IMR-90 (cell line): ENCODE measurements around the gene ATOSA. TPM values are rescaled to one million over a fixed set of nuclear protein-coding genes. Genes with fewer than 3 reads are reported as not detected.

Experiments
- ATAC-seq: fragments of 200-7000 bp; cut with Tn5 transposase; 2 replicates; pipeline ENCODE4 v1.9.1; 2020; ENCODE audit warnings: low read depth, mild to moderate bottlenecking, moderate library complexity
- BruUV-seq: library from RNA; stranded (reverse); fragments of 400-500 nt; replicated peaks from 2 replicates; lab custom pipeline; 2021; lab: Mats Ljungman, UMichigan
- CTCF ChIA-PET: fragments of 300-600 bp; formaldehyde crosslinking; extraction: SDS; loops from one replicate; lab custom pipeline; 2021; ENCODE audit warnings: antibody characterized with exemption; lab: Yijun Ruan, JAX
- POLR2A ChIA-PET: fragments of 300-600 bp; sonication (Branson Sonifier 250); formaldehyde crosslinking; loops from one replicate; lab custom pipeline; 2022; ENCODE audit warnings: antibody characterized with exemption; ENCODE audit not compliant: unreplicated experiment; lab: Charles Lee
- DNase-seq: peaks from one replicate; pipeline ENCODE4 v3.0.0; 2013
- H2AFZ ChIP-seq: replicated peaks from 2 replicates; pipeline ENCODE3; 2013; ENCODE audit warnings: low read length, mild to moderate bottlenecking; ENCODE audit not compliant: poor library complexity
- H2AK5ac ChIP-seq: 2 replicates; pipeline ENCODE4 v1.6.1; 2013; ENCODE audit warnings: low read depth, low read length, inconsistent platforms
- H2AK9ac ChIP-seq: replicated peaks from 2 replicates; pipeline ENCODE3; 2013; ENCODE audit warnings: mild to moderate bottlenecking, low read depth, low read length, moderate library complexity; ENCODE audit not compliant: poor library complexity
- H2BK120ac ChIP-seq: 2 replicates; pipeline ENCODE4 v1.6.1; 2013; ENCODE audit warnings: low read depth, low read length, inconsistent platforms
- H2BK15ac ChIP-seq: 3 replicates; pipeline ENCODE4 v1.6.1; 2013; ENCODE audit warnings: low read depth, low read length, inconsistent platforms
- H2BK20ac ChIP-seq: 2 replicates; pipeline ENCODE4 v1.6.1; 2013; ENCODE audit warnings: low read depth, mild to moderate bottlenecking, inconsistent platforms, low read length, moderate library complexity
- H2BK5ac ChIP-seq: 2 replicates; pipeline ENCODE4 v1.6.1; 2013; ENCODE audit warnings: mild to moderate bottlenecking, low read depth, low read length, inconsistent platforms; ENCODE audit not compliant: poor library complexity, severe bottlenecking
- H3K14ac ChIP-seq: replicated peaks from 2 replicates; pipeline ENCODE4 v1.6.1; 2013; ENCODE audit warnings: low read depth, low read length, inconsistent platforms
- H3K18ac ChIP-seq: 2 replicates; pipeline ENCODE4 v1.6.1; 2013; ENCODE audit warnings: low read depth, low read length, control low read depth
- H3K23ac ChIP-seq: 2 replicates; pipeline ENCODE4 v1.6.1; 2013; ENCODE audit warnings: low read depth, low read length, inconsistent platforms
- H3K27ac ChIP-seq: 2 replicates; pipeline ENCODE4 v1.5.1; 2013; ENCODE audit warnings: mild to moderate bottlenecking, control low read depth, low read length; ENCODE audit not compliant: insufficient read depth
- H3K27me3 ChIP-seq: 2 replicates; pipeline ENCODE4 v1.6.1; 2013; ENCODE audit warnings: low read length; ENCODE audit not compliant: control insufficient read depth, insufficient read depth
- H3K36me3 ChIP-seq: 2 replicates; pipeline ENCODE4 v1.6.1; 2013; ENCODE audit warnings: low read length, mixed read lengths; ENCODE audit not compliant: control insufficient read depth, insufficient read depth
- H3K4ac ChIP-seq: 2 replicates; pipeline ENCODE4 v1.6.1; 2013; ENCODE audit warnings: low read depth, low read length, inconsistent platforms
- H3K4me1 ChIP-seq: 2 replicates; pipeline ENCODE4 v1.6.1; 2013; ENCODE audit warnings: low read length, mixed read lengths; ENCODE audit not compliant: control insufficient read depth, insufficient read depth
- H3K4me2 ChIP-seq: 2 replicates; pipeline ENCODE4 v1.6.1; 2013; ENCODE audit warnings: low read depth, mild to moderate bottlenecking, control low read depth, low read length, moderate library complexity
- H3K4me3 ChIP-seq: 2 replicates; pipeline ENCODE4 v1.5.1; 2013; ENCODE audit warnings: low read depth, mild to moderate bottlenecking, control low read depth, low read length, moderate library complexity; ENCODE audit not compliant: insufficient read depth
- H3K56ac ChIP-seq: 2 replicates; pipeline ENCODE4 v1.6.1; 2013; ENCODE audit warnings: low read length, inconsistent platforms; ENCODE audit not compliant: insufficient read depth; ENCODE audit errors: extremely low read depth
- H3K79me1 ChIP-seq, 2 experiments: 2 replicates each; pipeline ENCODE4 v1.6.1; 2013; ENCODE audit warnings: low read length in 2 of 2, inconsistent platforms in 1 of 2, low read depth in 1 of 2
- H3K9ac ChIP-seq: 2 replicates; pipeline ENCODE4 v1.6.1; 2013; ENCODE audit warnings: low read depth, low read length, control low read depth
- H3K9me1 ChIP-seq: 2 replicates; pipeline ENCODE4 v1.6.1; 2013; ENCODE audit warnings: low read length, inconsistent platforms; ENCODE audit not compliant: insufficient read depth
- H3K9me3 ChIP-seq: 2 replicates; pipeline ENCODE4 v1.6.1; 2013; ENCODE audit warnings: low read length; ENCODE audit not compliant: control insufficient read depth, insufficient read depth
- H4K20me1 ChIP-seq: 2 replicates; pipeline ENCODE4 v1.6.1; 2013; ENCODE audit warnings: low read length, inconsistent platforms; ENCODE audit not compliant: insufficient read depth
- H4K5ac ChIP-seq: 2 replicates; pipeline ENCODE4 v1.6.1; 2013; ENCODE audit warnings: mild to moderate bottlenecking, low read depth, low read length, control low read depth
- H4K8ac ChIP-seq, 2 experiments: 2 replicates each; pipeline ENCODE4 v1.6.1; 2013; ENCODE audit warnings: low read depth in 2 of 2, low read length in 2 of 2, control low read depth in 1 of 2, inconsistent platforms in 1 of 2
- H4K91ac ChIP-seq: 2 replicates; pipeline ENCODE4 v1.6.1; 2013; ENCODE audit warnings: low read depth, low read length, inconsistent platforms; ENCODE audit not compliant: insufficient read depth
- BHLHE40 ChIP-seq: fragments of 150-350 bp; IDR thresholded peaks from 2 replicates; pipeline ENCODE4 v1.6.1; 2016; ENCODE audit warnings: mild to moderate bottlenecking, low read depth, low read length
- CEBPB ChIP-seq: IDR thresholded peaks from 2 replicates; pipeline ENCODE4 v1.6.1; 2012; ENCODE audit warnings: low read depth, low read length, improper control_type of control experiment
- CHD1 ChIP-seq: IDR thresholded peaks from 2 replicates; pipeline ENCODE4 v1.6.1; 2012; ENCODE audit warnings: low read depth, low read length, improper control_type of control experiment
- FOS ChIP-seq: fragments of 150-350 bp; IDR thresholded peaks from 2 replicates; pipeline ENCODE4 v1.6.1; 2016; ENCODE audit warnings: low read depth, low read length
- MAFK ChIP-seq: IDR thresholded peaks from 2 replicates; pipeline ENCODE4 v1.6.1; 2012; ENCODE audit warnings: low read depth, low read length, improper control_type of control experiment
- MAZ ChIP-seq: IDR thresholded peaks from 2 replicates; pipeline ENCODE4 v1.6.1; 2012; ENCODE audit warnings: low read depth, mild to moderate bottlenecking, low read length, improper control_type of control experiment, moderate library complexity, borderline replicate concordance
- MXI1 ChIP-seq: IDR thresholded peaks from 2 replicates; pipeline ENCODE4 v1.6.1; 2012; ENCODE audit warnings: low read depth, mild to moderate bottlenecking, low read length, moderate library complexity, borderline replicate concordance
- NFE2L2 ChIP-seq: fragments of 150-350 bp; IDR thresholded peaks from 2 replicates; pipeline ENCODE4 v1.6.1; 2016; ENCODE audit warnings: low read depth, mild to moderate bottlenecking, low read length
- POLR2A ChIP-seq: IDR thresholded peaks from 2 replicates; pipeline ENCODE4 v1.6.1; 2012; ENCODE audit warnings: mild to moderate bottlenecking, low read depth, low read length
- RAD21 ChIP-seq: IDR thresholded peaks from 2 replicates; pipeline ENCODE4 v1.6.1; 2012; ENCODE audit warnings: low read length, improper control_type of control experiment
- RCOR1 ChIP-seq: IDR thresholded peaks from 2 replicates; pipeline ENCODE4 v1.6.1; 2012; ENCODE audit warnings: mild to moderate bottlenecking, low read length, improper control_type of control experiment; ENCODE audit not compliant: insufficient replicate concordance
- RFX5 ChIP-seq: IDR thresholded peaks from 2 replicates; pipeline ENCODE4 v1.8.0; 2012; ENCODE audit warnings: low read depth, mild to moderate bottlenecking, low read length, moderate library complexity
- SMC3 ChIP-seq: fragments of 150-350 bp; IDR thresholded peaks from 2 replicates; pipeline ENCODE4 v1.6.1; 2016; ENCODE audit warnings: low read depth, mild to moderate bottlenecking, antibody characterized with exemption, low read length, moderate library complexity
- WGBS, 2 experiments: methylation state at CpG; one replicate each; pipeline versions ENCODE4 v1.1.5 to v1.1.7; 2013; ENCODE audit warnings: missing lambda C conversion rate in 2 of 2; ENCODE audit not compliant: insufficient read length in 1 of 2; ENCODE audit errors: extremely low coverage in 2 of 2; 5-methylcytosine and 5-hydroxymethylcytosine counted together
- dilution Hi-C: fragments of 300-500 bp; cut with HindIII; formaldehyde crosslinking; loops from one replicate; pipeline ENCODE4 v1.14.3; 2018; ENCODE audit warnings: low sequenced_read_pairs; ENCODE audit not compliant: unreplicated experiment
- in situ Hi-C: fragments of 300-500 bp; cut with MboI; formaldehyde crosslinking; loops from 3 replicates; pipeline ENCODE4 v1.14.3; 2019; ENCODE audit warnings: low sequenced_read_pairs, inconsistent platforms, mixed read lengths
- intact Hi-C: fragments of 100-400 bp; cut with micrococcal nuclease; formaldehyde crosslinking; loops from 2 replicates; pipeline ENCODE4 v1.10.0; 2022
- polyA plus RNA-seq, 3 experiments: library from polyadenylated mRNA; depleted of rRNA; stranded (reverse); fragments of >200 nt; gene quantifications; 2 replicates each; pipeline ENCODE4 v1.2.3, GENCODE V29; 2012; ENCODE audit warnings: low replicate concordance in 1 of 3
- total RNA-seq: library from RNA; depleted of rRNA; stranded (reverse); fragments of >200 nt; gene quantifications from 2 replicates; pipeline ENCODE4 v1.2.3, GENCODE V29; 2012
- TF ChIP-seq, protein P1 (sequence below): conservative IDR thresholded peaks from 2 replicates; pipeline ENCODE4 v1.5.1; 2012; ENCODE audit warnings: mild to moderate bottlenecking, low read depth, low read length, improper control_type of control experiment
- TF ChIP-seq, protein P2 (sequence below): fragments of 150-350 bp; IDR thresholded peaks from 2 replicates; pipeline ENCODE4 v1.6.1; 2017; ENCODE audit warnings: mild to moderate bottlenecking, antibody characterized with exemption, low read length, low read depth
- TF ChIP-seq, protein P3 (sequence below): fragments of 150-350 bp; IDR thresholded peaks from 2 replicates; pipeline ENCODE4 v1.6.1; 2016; ENCODE audit warnings: low read depth, mild to moderate bottlenecking, low read length, moderate library complexity, borderline replicate concordance

The ATOSA gene
- total and polyA plus RNA-seq, 2 of the 4 experiments (the other 2 are of a cell fraction): 13.2 to 17.2 TPM

DNA sequence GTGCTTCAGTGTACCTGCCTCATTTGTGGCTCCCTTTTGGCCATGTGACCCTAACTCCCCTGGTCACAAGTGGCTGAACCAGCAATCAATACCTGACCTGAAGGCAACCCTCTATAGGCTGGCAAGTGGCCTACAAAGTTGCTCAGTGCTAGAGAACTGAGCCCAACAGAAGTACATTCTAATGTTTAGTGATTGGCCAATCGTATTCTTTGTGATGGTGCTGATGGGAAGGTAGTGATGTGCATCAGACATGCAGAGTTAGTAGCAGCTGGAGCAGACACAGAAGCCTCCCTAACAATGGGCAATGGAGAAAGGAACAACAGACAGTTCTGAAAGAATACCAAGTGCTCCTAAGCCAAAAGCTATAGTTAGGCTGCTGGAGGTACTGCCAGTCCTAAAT lies 10.4 kb upstream of the ATOSA start:
- intact Hi-C loops (no loop called here), in situ Hi-C loops (no loop called here), dilution Hi-C loops (no loop called here)
- Histone ChIP-seq H3K56ac (no peak overlapping the region), H3K4me2 (no peak overlapping the region), H3K79me1 (no peaks in the 10 kb centered on the region), H3K4me1 (no peaks in the 10 kb centered on the region), H3K9me1 (no peaks in the 10 kb centered on the region), H2BK20ac (no peak overlapping the region), H2BK5ac (no peak overlapping the region), H2BK120ac (no peak overlapping the region), H3K9me3 (no peaks in the 10 kb centered on the region), H4K8ac (no peak overlapping the region), H4K20me1 (no peaks in the 10 kb centered on the region), H3K27ac (no peak overlapping the region), H3K14ac (no peak overlapping the region), H3K9ac (no peak overlapping the region), H3K27me3 (peaks cover 14% of the 10 kb centered on the region), H2AK5ac (no peak overlapping the region), H2AK9ac (no peak overlapping the region), H3K4me3 (no peak overlapping the region), H3K23ac (no peak overlapping the region), H2BK15ac (no peak overlapping the region), H2AFZ (no peak overlapping the region), H4K5ac (no peak overlapping the region), H3K36me3 (no peaks in the 10 kb centered on the region), H3K4ac (no peak overlapping the region), H3K18ac (no peak overlapping the region), H4K91ac (no peak overlapping the region)
- BruUV-seq: no TSS peak
- DNase-seq (no peak), ATAC-seq (no peak)
- TF ChIP-seq RAD21: no peak
- TF ChIP-seq MXI1: no peak
- no peak for TF ChIP-seq RCOR1
- TF ChIP-seq, protein P1, sequence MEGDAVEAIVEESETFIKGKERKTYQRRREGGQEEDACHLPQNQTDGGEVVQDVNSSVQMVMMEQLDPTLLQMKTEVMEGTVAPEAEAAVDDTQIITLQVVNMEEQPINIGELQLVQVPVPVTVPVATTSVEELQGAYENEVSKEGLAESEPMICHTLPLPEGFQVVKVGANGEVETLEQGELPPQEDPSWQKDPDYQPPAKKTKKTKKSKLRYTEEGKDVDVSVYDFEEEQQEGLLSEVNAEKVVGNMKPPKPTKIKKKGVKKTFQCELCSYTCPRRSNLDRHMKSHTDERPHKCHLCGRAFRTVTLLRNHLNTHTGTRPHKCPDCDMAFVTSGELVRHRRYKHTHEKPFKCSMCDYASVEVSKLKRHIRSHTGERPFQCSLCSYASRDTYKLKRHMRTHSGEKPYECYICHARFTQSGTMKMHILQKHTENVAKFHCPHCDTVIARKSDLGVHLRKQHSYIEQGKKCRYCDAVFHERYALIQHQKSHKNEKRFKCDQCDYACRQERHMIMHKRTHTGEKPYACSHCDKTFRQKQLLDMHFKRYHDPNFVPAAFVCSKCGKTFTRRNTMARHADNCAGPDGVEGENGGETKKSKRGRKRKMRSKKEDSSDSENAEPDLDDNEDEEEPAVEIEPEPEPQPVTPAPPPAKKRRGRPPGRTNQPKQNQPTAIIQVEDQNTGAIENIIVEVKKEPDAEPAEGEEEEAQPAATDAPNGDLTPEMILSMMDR: no peak
- no peak for TF ChIP-seq CHD1
- TF ChIP-seq NFE2L2: no peak
- TF ChIP-seq MAZ: no peak
- no peak for TF ChIP-seq POLR2A
- TF ChIP-seq, protein P2, sequence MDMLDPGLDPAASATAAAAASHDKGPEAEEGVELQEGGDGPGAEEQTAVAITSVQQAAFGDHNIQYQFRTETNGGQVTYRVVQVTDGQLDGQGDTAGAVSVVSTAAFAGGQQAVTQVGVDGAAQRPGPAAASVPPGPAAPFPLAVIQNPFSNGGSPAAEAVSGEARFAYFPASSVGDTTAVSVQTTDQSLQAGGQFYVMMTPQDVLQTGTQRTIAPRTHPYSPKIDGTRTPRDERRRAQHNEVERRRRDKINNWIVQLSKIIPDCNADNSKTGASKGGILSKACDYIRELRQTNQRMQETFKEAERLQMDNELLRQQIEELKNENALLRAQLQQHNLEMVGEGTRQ: no peak
- TF ChIP-seq MAFK: no peak
- TF ChIP-seq SMC3: no peak
- TF ChIP-seq FOS: no peak
- TF ChIP-seq BHLHE40: no peak
- no peak for TF ChIP-seq CEBPB
- TF ChIP-seq, protein P3, sequence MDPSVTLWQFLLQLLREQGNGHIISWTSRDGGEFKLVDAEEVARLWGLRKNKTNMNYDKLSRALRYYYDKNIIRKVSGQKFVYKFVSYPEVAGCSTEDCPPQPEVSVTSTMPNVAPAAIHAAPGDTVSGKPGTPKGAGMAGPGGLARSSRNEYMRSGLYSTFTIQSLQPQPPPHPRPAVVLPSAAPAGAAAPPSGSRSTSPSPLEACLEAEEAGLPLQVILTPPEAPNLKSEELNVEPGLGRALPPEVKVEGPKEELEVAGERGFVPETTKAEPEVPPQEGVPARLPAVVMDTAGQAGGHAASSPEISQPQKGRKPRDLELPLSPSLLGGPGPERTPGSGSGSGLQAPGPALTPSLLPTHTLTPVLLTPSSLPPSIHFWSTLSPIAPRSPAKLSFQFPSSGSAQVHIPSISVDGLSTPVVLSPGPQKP: no peak
- TF ChIP-seq RFX5: no peak
- WGBS, 2 experiments: no CpG with 5 or more reads among the region's 1 CpG
- CTCF ChIA-PET: no interaction called here
- POLR2A ChIA-PET: no interaction called here
